GM23338 (cell line): Measurements from ENCODE around the gene UBAC2. TPM values are rescaled to one million over a fixed set of nuclear protein-coding genes. Genes with fewer than 3 reads are reported as not detected.

Experiments
- ATAC-seq: fragments of 200-7000 bp; cut with Tn5 transposase; 3 replicates; pipeline ENCODE4 v1.9.1; 2020
- DNase-seq: peaks from one replicate; pipeline ENCODE4 v3.0.0-alpha.2; 2015; ENCODE audit warnings: low spot score
- H2AFZ ChIP-seq: fragments of 200-600 bp; sonication (generic); 2 replicates; pipeline ENCODE4 v1.8.0; 2016; ENCODE audit warnings: antibody characterized with exemption, mild to moderate bottlenecking, moderate library complexity
- H3F3A ChIP-seq: fragments of 200-600 bp; sonication (generic); replicated peaks from 2 replicates; pipeline ENCODE4 v1.8.0; 2017; ENCODE audit warnings: antibody characterized with exemption, mixed run types, low read depth
- H3K27ac ChIP-seq: fragments of 200-600 bp; sonication (generic); 2 replicates; pipeline ENCODE4 v1.6.1; 2016; ENCODE audit warnings: low read depth
- H3K27me3 ChIP-seq: fragments of 200-600 bp; sonication (generic); 2 replicates; pipeline ENCODE4 v1.8.0; 2016; ENCODE audit warnings: mild to moderate bottlenecking, mixed run types, moderate library complexity; ENCODE audit not compliant: insufficient read depth
- H3K36me3 ChIP-seq: fragments of 200-600 bp; sonication (generic); 2 replicates; pipeline ENCODE4 v1.8.0; 2016; ENCODE audit warnings: mild to moderate bottlenecking; ENCODE audit not compliant: insufficient read depth
- H3K4me1 ChIP-seq: fragments of 200-600 bp; sonication (generic); 2 replicates; pipeline ENCODE4 v1.8.0; 2016; ENCODE audit warnings: mild to moderate bottlenecking, moderate library complexity; ENCODE audit not compliant: insufficient read depth
- H3K4me2 ChIP-seq: fragments of 200-600 bp; sonication (generic); 2 replicates; pipeline ENCODE4 v1.7.1; 2017; ENCODE audit warnings: mixed run types
- H3K4me3 ChIP-seq: fragments of 200-600 bp; sonication (generic); 2 replicates; pipeline ENCODE4 v1.6.1; 2016; ENCODE audit warnings: mixed run types
- H3K79me2 ChIP-seq: fragments of 200-600 bp; sonication (generic); replicated peaks from 2 replicates; pipeline ENCODE4 v1.8.0; 2017; ENCODE audit warnings: mild to moderate bottlenecking; ENCODE audit not compliant: insufficient read depth
- H3K9me2 ChIP-seq: fragments of 200-600 bp; sonication (generic); 2 replicates; pipeline ENCODE4 v1.8.0; 2017; ENCODE audit not compliant: insufficient read depth
- H4K20me1 ChIP-seq: fragments of 200-600 bp; sonication (generic); replicated peaks from 2 replicates; pipeline ENCODE4 v1.8.0; 2017; ENCODE audit warnings: mild to moderate bottlenecking; ENCODE audit not compliant: insufficient read depth
- H3K27ac Mint-ChIP-seq: 2 replicates; pipeline ENCODE4 v1.8.0; 2020; ENCODE audit warnings: inconsistent platforms, mild to moderate bottlenecking, moderate library complexity, mixed read lengths
- H3K27me3 Mint-ChIP-seq: 3 replicates; pipeline ENCODE4 v1.8.0; 2022; ENCODE audit warnings: low read depth, mild to moderate bottlenecking, moderate library complexity, mixed read lengths, inconsistent platforms; ENCODE audit not compliant: insufficient read depth, poor library complexity
- H3K36me3 Mint-ChIP-seq: 3 replicates; pipeline ENCODE4 v1.8.0; 2021; ENCODE audit warnings: low read depth, mild to moderate bottlenecking, inconsistent platforms, moderate library complexity, mixed read lengths
- H3K4me1 Mint-ChIP-seq: 3 replicates; pipeline ENCODE4 v1.8.0; 2020; ENCODE audit warnings: mild to moderate bottlenecking, inconsistent platforms, mixed read lengths
- H3K4me3 Mint-ChIP-seq: 3 replicates; pipeline ENCODE4 v1.8.0; 2021; ENCODE audit warnings: moderate library complexity, mild to moderate bottlenecking, inconsistent platforms, mixed read lengths
- H3K9me3 Mint-ChIP-seq: 3 replicates; pipeline ENCODE4 v1.8.0; 2020; ENCODE audit warnings: moderate library complexity, mild to moderate bottlenecking, inconsistent platforms, mixed read lengths
- CREB1 ChIP-seq: fragments of 250-450 bp; sonication (Bioruptor Pico); IDR thresholded peaks from 2 replicates; pipeline ENCODE4 v1.5.0; 2020; ENCODE audit warnings: low read depth, mild to moderate bottlenecking, moderate library complexity
- EZH2 ChIP-seq: fragments of 200-600 bp; sonication (generic); IDR thresholded peaks from one replicate; pipeline ENCODE4 v1.8.0; 2017; ENCODE audit warnings: antibody characterized with exemption, mild to moderate bottlenecking, low read depth; ENCODE audit not compliant: unreplicated experiment
- NANOG ChIP-seq: IDR thresholded peaks from 2 replicates; pipeline ENCODE4 v1.6.1; 2016; ENCODE audit warnings: antibody characterized with exemption, borderline replicate concordance
- POLR2AphosphoS5 ChIP-seq: IDR thresholded peaks from 2 replicates; pipeline ENCODE4 v1.6.1; 2016; ENCODE audit warnings: antibody characterized with exemption, low read depth
- polyA plus RNA-seq: library from polyadenylated mRNA; unstranded; fragments of >200 nt; fragmentation: Nextera tagmentation; extraction: Ambion mirVana; gene quantifications from 2 replicates; pipeline ENCODE4 v1.2.1, GENCODE V29; 2016
- total RNA-seq: library from RNA; depleted of rRNA; stranded (reverse); fragments of >200 nt; shearing (Covaris generic); gene quantifications from 2 replicates; pipeline ENCODE4 v1.2.3, GENCODE V29; 2014
- TF ChIP-seq, protein P1 (sequence below): fragments of 250-450 bp; sonication (Bioruptor Pico); IDR thresholded peaks from 2 replicates; pipeline ENCODE4 v1.5.0; 2020; ENCODE audit warnings: mild to moderate bottlenecking, moderate library complexity
- TF ChIP-seq, protein P2 (sequence below): IDR thresholded peaks from 2 replicates; pipeline ENCODE4 v1.6.1; 2016; ENCODE audit warnings: antibody characterized with exemption
- TF ChIP-seq, protein P3 (sequence below), 2 experiments: fragments of 200-600 bp in 1 of 2; sonication (generic) in 1 of 2; conservative IDR thresholded peaks; 2 replicates each; pipeline versions ENCODE4 v1.5.1 to v1.6.1; 2016 to 2017; ENCODE audit warnings: antibody characterized with exemption in 2 of 2, low read depth in 2 of 2, mild to moderate bottlenecking in 2 of 2, moderate library complexity in 1 of 2

UBAC2 gene
- total and polyA plus RNA-seq, 2 experiments from 2014 or later, result 37.9 to 76.9 TPM

DNA sequence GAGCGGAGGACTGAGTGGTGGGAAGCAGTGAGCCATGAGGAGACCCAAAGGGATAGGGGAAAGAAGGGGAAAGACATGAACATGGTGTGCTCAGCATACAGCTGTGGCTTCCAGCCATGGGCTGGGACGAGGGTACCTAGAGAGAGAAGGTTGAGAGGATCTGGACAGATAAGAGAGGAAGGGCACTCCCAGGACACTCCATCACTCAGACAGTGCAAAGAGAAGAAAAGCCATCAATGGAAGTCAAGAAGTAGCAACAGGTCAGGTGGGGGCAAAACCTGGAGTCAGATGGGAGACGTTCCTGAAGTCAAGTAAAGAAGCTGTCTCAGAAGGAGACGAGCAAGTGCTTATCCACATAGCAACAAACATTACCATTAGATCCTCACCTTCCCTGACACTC lies 40.2 kb upstream of the UBAC2 start (continued):
- TF ChIP-seq, protein P1, sequence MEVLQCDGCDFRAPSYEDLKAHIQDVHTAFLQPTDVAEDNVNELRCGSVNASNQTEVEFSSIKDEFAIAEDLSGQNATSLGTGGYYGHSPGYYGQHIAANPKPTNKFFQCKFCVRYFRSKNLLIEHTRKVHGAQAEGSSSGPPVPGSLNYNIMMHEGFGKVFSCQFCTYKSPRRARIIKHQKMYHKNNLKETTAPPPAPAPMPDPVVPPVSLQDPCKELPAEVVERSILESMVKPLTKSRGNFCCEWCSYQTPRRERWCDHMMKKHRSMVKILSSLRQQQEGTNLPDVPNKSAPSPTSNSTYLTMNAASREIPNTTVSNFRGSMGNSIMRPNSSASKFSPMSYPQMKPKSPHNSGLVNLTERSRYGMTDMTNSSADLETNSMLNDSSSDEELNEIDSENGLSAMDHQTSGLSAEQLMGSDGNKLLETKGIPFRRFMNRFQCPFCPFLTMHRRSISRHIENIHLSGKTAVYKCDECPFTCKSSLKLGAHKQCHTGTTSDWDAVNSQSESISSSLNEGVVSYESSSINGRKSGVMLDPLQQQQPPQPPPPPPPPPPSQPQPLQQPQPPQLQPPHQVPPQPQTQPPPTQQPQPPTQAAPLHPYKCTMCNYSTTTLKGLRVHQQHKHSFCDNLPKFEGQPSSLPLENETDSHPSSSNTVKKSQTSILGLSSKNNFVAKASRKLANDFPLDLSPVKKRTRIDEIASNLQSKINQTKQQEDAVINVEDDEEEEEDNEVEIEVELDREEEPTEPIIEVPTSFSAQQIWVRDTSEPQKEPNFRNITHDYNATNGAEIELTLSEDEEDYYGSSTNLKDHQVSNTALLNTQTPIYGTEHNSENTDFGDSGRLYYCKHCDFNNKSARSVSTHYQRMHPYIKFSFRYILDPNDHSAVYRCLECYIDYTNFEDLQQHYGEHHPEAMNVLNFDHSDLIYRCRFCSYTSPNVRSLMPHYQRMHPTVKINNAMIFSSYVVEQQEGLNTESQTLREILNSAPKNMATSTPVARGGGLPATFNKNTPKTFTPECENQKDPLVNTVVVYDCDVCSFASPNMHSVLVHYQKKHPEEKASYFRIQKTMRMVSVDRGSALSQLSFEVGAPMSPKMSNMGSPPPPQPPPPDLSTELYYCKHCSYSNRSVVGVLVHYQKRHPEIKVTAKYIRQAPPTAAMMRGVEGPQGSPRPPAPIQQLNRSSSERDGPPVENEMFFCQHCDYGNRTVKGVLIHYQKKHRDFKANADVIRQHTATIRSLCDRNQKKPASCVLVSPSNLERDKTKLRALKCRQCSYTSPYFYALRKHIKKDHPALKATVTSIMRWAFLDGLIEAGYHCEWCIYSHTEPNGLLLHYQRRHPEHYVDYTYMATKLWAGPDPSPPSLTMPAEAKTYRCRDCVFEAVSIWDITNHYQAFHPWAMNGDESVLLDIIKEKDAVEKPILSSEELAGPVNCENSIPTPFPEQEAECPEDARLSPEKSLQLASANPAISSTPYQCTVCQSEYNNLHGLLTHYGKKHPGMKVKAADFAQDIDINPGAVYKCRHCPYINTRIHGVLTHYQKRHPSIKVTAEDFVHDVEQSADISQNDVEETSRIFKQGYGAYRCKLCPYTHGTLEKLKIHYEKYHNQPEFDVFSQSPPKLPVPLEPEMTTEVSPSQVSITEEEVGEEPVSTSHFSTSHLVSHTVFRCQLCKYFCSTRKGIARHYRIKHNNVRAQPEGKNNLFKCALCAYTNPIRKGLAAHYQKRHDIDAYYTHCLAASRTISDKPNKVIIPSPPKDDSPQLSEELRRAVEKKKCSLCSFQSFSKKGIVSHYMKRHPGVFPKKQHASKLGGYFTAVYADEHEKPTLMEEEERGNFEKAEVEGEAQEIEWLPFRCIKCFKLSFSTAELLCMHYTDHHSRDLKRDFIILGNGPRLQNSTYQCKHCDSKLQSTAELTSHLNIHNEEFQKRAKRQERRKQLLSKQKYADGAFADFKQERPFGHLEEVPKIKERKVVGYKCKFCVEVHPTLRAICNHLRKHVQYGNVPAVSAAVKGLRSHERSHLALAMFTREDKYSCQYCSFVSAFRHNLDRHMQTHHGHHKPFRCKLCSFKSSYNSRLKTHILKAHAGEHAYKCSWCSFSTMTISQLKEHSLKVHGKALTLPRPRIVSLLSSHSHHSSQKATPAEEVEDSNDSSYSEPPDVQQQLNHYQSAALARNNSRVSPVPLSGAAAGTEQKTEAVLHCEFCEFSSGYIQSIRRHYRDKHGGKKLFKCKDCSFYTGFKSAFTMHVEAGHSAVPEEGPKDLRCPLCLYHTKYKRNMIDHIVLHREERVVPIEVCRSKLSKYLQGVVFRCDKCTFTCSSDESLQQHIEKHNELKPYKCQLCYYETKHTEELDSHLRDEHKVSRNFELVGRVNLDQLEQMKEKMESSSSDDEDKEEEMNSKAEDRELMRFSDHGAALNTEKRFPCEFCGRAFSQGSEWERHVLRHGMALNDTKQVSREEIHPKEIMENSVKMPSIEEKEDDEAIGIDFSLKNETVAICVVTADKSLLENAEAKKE, result no peak
- TF ChIP-seq, protein P2, sequence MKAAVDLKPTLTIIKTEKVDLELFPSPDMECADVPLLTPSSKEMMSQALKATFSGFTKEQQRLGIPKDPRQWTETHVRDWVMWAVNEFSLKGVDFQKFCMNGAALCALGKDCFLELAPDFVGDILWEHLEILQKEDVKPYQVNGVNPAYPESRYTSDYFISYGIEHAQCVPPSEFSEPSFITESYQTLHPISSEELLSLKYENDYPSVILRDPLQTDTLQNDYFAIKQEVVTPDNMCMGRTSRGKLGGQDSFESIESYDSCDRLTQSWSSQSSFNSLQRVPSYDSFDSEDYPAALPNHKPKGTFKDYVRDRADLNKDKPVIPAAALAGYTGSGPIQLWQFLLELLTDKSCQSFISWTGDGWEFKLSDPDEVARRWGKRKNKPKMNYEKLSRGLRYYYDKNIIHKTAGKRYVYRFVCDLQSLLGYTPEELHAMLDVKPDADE, result no peak
- no peak for TF ChIP-seq NANOG
- TF ChIP-seq CREB1 (CRISPR knock-in tag), result no peak

DNA sequence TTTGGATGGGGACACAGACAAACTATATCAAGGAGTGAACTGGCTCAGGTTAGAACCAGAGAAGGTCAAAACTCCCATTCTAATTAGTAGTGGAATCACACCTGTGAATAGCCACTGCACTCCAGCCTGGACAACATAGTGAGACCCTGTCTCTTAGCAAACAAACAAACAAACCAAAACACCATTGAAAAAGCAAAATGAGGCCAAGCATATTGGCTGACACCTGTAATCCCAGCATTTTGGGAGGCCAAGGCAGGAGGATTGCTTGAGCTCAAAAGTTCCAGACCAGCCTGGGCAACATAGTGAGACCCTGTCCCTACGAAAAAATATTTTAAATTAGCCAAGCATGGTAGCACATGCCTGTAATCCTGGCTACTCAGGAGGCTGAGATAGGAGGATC lies 39.1 kb upstream of the UBAC2 start:
- Mint-ChIP-seq H3K9me3 (no peaks in the 10 kb centered on the region; the same call in 2 of the 3 replicates), H3K4me3 (no peak overlapping the region), H3K27ac (no peak overlapping the region), H3K27me3 (no peaks in the 10 kb centered on the region), H3K4me1 (no peaks in the 10 kb centered on the region), H3K36me3 (no peaks in the 10 kb centered on the region)
- no peak overlapping the region for H3K4me3 ChIP-seq
- H3K4me2 ChIP-seq, result no peak overlapping the region
- no peaks in the 10 kb centered on the region for H3K27me3 ChIP-seq
- TF ChIP-seq POLR2AphosphoS5, result no peak
- TF ChIP-seq, protein P3, sequence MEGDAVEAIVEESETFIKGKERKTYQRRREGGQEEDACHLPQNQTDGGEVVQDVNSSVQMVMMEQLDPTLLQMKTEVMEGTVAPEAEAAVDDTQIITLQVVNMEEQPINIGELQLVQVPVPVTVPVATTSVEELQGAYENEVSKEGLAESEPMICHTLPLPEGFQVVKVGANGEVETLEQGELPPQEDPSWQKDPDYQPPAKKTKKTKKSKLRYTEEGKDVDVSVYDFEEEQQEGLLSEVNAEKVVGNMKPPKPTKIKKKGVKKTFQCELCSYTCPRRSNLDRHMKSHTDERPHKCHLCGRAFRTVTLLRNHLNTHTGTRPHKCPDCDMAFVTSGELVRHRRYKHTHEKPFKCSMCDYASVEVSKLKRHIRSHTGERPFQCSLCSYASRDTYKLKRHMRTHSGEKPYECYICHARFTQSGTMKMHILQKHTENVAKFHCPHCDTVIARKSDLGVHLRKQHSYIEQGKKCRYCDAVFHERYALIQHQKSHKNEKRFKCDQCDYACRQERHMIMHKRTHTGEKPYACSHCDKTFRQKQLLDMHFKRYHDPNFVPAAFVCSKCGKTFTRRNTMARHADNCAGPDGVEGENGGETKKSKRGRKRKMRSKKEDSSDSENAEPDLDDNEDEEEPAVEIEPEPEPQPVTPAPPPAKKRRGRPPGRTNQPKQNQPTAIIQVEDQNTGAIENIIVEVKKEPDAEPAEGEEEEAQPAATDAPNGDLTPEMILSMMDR (conservative IDR thresholded peaks at IDR 0.05; ENCODE audit: low read depth in 2 of 2), result no peak
- no peak for TF ChIP-seq EZH2
- TF ChIP-seq CREB1 (CRISPR knock-in tag), result no peak
- TF ChIP-seq, protein P2, result no peak
- no peaks in the 10 kb centered on the region for H3K79me2 ChIP-seq
- no peak overlapping the region for H3K27ac ChIP-seq
- no peaks in the 10 kb centered on the region for H3K36me3 ChIP-seq
- no peaks in the 10 kb centered on the region for H3K4me1 ChIP-seq
- H2AFZ ChIP-seq, result no peak overlapping the region
- no peak for DNase-seq
- H4K20me1 ChIP-seq, result no peaks in the 10 kb centered on the region
- no peak for ATAC-seq
- H3F3A ChIP-seq, result no peaks in the 10 kb centered on the region
- H3K9me2 ChIP-seq, result no peaks in the 10 kb centered on the region
